Measurements from ENCODE around the gene GRK3.

DNA sequence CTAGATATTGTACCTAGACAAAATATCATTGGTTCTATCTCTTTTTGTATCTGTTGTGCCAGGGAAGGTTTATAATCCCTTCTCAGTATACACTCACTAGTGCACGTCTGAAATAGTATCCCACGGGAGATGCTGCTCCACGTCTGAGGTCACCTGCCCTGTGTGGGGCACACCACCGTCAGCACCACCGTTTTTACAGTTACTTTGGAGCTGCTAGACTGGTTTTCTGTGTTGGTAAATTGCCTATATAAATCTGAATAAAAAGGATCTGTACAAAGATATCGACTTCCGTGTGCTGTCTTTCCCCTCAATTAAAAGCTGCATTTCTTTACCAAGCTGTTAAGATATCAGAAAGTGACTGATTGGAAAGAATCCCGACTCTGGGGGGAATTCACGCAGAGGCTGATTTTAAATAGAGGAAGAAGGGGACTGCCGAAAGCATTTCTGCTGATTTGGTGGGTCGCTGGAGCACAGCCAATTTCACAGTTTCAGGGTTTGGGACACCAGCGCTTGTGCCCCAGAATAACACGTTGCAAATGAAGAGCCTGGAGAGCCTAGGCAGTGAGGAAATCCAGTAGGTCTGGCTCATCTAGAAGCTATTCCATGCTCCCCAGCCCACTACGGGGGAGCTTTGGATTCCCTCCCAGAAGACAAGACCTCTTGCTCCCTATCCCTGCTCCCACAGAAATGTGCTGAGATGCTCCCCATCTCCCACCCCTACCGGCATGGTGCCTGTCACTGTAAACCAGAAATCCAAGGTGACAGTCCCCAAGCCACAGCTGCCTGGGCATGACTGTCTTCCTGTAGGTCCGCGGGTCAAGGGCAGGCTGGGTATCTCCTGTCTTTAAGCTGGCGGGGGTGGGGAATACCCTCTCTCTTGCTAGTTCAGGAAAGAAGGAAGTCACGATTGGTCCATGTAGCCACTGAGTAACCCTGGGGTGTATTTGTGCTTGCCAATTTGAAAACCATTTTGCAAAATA is 164.8 kb downstream of the GRK3 start:
- TF ChIP-seq, protein P1, sequence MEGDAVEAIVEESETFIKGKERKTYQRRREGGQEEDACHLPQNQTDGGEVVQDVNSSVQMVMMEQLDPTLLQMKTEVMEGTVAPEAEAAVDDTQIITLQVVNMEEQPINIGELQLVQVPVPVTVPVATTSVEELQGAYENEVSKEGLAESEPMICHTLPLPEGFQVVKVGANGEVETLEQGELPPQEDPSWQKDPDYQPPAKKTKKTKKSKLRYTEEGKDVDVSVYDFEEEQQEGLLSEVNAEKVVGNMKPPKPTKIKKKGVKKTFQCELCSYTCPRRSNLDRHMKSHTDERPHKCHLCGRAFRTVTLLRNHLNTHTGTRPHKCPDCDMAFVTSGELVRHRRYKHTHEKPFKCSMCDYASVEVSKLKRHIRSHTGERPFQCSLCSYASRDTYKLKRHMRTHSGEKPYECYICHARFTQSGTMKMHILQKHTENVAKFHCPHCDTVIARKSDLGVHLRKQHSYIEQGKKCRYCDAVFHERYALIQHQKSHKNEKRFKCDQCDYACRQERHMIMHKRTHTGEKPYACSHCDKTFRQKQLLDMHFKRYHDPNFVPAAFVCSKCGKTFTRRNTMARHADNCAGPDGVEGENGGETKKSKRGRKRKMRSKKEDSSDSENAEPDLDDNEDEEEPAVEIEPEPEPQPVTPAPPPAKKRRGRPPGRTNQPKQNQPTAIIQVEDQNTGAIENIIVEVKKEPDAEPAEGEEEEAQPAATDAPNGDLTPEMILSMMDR (conservative IDR thresholded peaks at IDR 0.05; ENCODE audit: low read depth, low read length), result no peak
- no peak for TF ChIP-seq RAD21 (IDR thresholded peaks at IDR 0.05; ENCODE audit: low read length)
- no peak for TF ChIP-seq NFE2L2 (IDR thresholded peaks at IDR 0.05; ENCODE audit: low read depth, low read length)
- no peak for TF ChIP-seq CHD1 (IDR thresholded peaks at IDR 0.05; ENCODE audit: low read depth, low read length)
- no peak for TF ChIP-seq POLR2A (IDR thresholded peaks at IDR 0.05; ENCODE audit: low read depth, low read length)
- TF ChIP-seq CEBPB (IDR thresholded peaks at IDR 0.05; ENCODE audit: low read depth, low read length), result no peak
- no peak for TF ChIP-seq RFX5 (IDR thresholded peaks at IDR 0.05; ENCODE audit: low read depth, low read length)
- no peak for TF ChIP-seq MAFK (IDR thresholded peaks at IDR 0.05; ENCODE audit: low read depth, low read length)
- no peak for TF ChIP-seq BHLHE40 (IDR thresholded peaks at IDR 0.05; ENCODE audit: low read depth, low read length)

Measured in IMR-90 (cell line).